ENCODE data around the gene KBTBD13. TPM values are rescaled to one million over a fixed set of nuclear protein-coding genes. Genes with fewer than 3 reads are reported as not detected.

The KBTBD13 gene
- total RNA-seq, result not detected in 2 replicates

GRCh38 chr15:65076486-65077290 is at the start of gene KBTBD13:
TSS of gene KBTBD13 (plus strand) at chr15:65076746. CDS start at chr15:65076816, 70 bp downstream.

GRCh38 chr15:65028921-65029735 is 47.4 kb upstream of the KBTBD13 start, which contains the start of gene MTFMT:
TSS of gene MTFMT (minus strand) at chr15:65029639. CDS start at chr15:65029613, 26 bp downstream.

GRCh38 chr15:65044724-65045481 is 31.6 kb upstream of the KBTBD13 start, which contains the start of gene SLC51B:
TSS of gene SLC51B (plus strand) at chr15:65045387. CDS start at chr15:65050005, 4,618 bp downstream.

GRCh38 chr15:65067645-65068402 is 8.7 kb upstream of the KBTBD13 start, which contains the start of gene RASL12:
TSS of gene RASL12 (minus strand) at chr15:65067991. CDS start at chr15:65067835, 156 bp downstream.

GRCh38 chr15:65115086-65115485 is 38.5 kb downstream of the KBTBD13 start, which contains the start of gene UBAP1L:
TSS of gene UBAP1L (minus strand) at chr15:65115200. CDS start at chr15:65106215, 8,985 bp downstream.

Other genes starting within 250 kb of the KBTBD13 start
- 25.1 and 27.1 TPM in 2 replicates for gene PLEKHO2, start 234.8 kb upstream of the KBTBD13 start, total RNA-seq
- 2.3 and 5.4 TPM in 2 replicates for gene ANKDD1A, start 164.8 kb upstream of the KBTBD13 start, total RNA-seq
- 45.3 and 48.9 TPM in 2 replicates for gene SPG21, start 86.8 kb upstream of the KBTBD13 start, total RNA-seq
- 19.0 and 20.9 TPM in 2 replicates for gene MTFMT, start 47.1 kb upstream of the KBTBD13 start, total RNA-seq
- gene SLC51B, start 31.4 kb upstream of the KBTBD13 start, total RNA-seq, result not detected in 2 replicates
- 3.1 and 4.2 TPM in 2 replicates for gene RASL12, start 8.8 kb upstream of the KBTBD13 start, total RNA-seq
- 0.16 and 0.36 TPM in 2 replicates for gene UBAP1L, start 38.5 kb downstream of the KBTBD13 start, total RNA-seq
- gene PDCD7, start 57.1 kb downstream of the KBTBD13 start, total RNA-seq, result 12.1 and 16.5 TPM in 2 replicates
- 20.2 and 34.7 TPM in 2 replicates for gene CLPX, start 108.6 kb downstream of the KBTBD13 start, total RNA-seq
- under 0.01 and 0.16 TPM in 2 replicates for gene CILP, start 134.7 kb downstream of the KBTBD13 start, total RNA-seq
- 2.5 and 5.8 TPM in 2 replicates for gene PARP16, start 210.1 kb downstream of the KBTBD13 start, total RNA-seq
- gene RNU5A-1, start 219.3 kb downstream of the KBTBD13 start, total RNA-seq, result not detected in 2 replicates
- gene RNU5B-1, start 227.9 kb downstream of the KBTBD13 start, total RNA-seq, result not detected in 2 replicates

All from cardiac atrium fibroblast (primary cell).